HUDEP-2 (cell line): ENCODE data around the gene VDAC1.
"Not testable (repeated sequence)": the region's sequence is repeated elsewhere in the genome, so short reads cannot be mapped to it uniquely, and the experiment has no call there.

Source experiments
- DNase-seq, 76 experiments: peaks; one replicate each; lab custom pipeline; 2025; ENCODE audit not compliant: unreplicated experiment in 76 of 76; lab: John Stamatoyannopoulos, UW

The VDAC1 gene

GRCh38 chr5:133996683-133997252 is 8.0 kb downstream of the VDAC1 start:
- DNase-seq: no peak

- DNase-seq: no peak
Observed at GRCh38 chr5:133995883-133996563, 8.8 kb downstream of the VDAC1 start.

DNA sequence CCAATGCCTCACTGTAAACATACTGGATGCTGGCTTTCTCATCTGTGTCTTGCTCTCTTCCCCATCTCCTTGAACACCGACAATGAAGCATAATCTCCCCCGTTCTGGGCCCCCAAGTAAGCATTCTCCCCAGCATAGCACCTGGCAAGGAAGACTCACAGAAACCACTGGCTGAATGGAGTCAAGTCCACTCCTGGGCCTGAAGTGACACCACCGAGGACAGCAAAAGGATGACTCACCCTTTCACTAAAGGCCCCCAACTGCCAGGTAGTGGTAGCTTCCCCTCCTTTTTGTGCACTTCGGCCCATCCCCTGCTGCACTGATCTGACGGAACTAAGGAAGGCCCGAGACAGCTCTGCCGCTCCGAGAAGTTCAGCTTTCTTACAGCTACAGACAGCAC is 9.4 kb downstream of the VDAC1 start:
- no peak for DNase-seq

DNA sequence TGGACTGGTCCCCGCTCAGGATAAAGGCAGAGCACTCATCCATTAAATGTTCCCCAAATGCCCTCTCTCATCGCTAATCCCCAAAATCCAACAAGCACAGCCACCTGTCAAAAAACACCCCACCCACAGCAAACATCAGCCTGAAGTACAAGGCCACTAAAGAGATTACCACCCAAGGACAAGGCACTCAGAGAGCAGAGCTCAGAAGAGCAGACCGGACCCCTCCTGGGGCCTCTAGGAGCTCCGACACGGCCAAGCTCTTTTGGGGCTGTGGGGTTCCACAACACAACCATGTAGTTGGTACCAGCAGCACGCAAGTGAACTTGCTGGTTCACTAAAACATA is 9.8 kb downstream of the VDAC1 start:
- DNase-seq: no peak

- DNase-seq: no peak
Observed at GRCh38 chr5:133994297-133994989, 10.3 kb downstream of the VDAC1 start.

DNA sequence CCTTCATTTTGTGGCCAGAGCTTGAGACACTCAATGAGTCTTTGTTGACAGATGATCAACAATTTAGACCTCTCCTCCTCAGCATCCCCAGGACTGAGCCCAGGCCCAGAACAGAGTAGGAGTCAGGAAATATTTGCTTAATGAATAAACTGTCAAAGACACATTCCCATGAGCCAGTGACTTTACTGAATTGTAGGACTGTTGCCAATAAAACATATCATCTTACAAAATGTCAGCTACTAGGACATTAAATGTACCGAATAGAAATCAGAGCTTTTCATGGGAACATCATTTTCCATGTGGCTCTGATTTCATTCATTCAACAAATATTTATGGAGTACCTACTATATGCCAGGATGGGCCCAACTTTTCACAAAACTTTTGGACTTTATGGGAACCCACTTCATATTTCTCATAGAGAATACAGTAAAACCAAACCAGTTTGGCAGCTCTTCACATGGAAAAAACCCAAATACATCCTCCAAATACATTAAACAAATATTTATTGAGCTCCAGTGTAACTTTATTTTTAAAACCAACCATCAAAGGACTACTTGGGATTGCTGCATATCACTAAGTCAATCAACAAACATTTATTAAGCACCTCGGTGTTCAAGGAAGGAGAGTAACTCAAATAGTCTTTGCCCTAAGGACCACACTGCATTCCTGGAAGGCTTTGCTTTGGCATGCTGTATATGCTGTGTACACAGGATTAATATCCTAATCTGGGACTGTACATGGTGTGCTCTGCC is 11.4 kb downstream of the VDAC1 start:
- DNase-seq: no peak

- no peak for DNase-seq
Observed at GRCh38 chr5:133992429-133993155, 12.2 kb downstream of the VDAC1 start.

DNA sequence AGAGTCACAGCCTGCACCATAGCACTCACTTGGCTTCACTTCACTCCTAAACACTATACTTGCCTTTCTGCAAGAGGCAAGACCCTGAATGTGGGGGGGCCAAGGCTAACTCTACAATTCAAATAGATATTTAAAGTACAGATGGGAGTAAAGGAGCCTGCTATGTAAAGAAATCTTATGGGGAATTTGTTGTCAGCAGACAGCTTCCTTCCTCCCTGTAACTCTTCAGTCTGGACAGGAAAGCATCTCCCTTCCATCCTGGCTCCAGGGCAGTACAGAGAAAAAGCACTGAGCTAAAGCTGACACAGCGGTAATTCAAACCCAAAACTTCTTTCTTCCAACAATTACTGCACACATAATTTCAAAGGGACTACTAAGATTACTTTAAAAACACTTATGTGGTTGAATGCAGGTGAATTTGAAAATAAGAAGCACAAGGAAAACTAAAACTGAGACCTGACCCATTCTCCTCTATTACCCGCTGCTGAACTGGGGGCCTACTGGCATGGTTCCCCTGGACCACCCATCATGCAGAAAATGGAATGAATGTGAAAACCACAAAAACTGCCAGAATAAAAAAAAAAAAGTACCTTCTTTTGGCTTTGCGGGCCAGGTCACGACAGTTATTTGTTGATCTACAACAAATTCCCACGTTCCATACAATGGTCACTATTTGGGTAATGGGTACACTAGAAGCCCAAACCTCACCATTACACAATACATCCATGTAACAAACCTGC is 13.4 kb downstream of the VDAC1 start:
- DNase-seq: no peak

DNA sequence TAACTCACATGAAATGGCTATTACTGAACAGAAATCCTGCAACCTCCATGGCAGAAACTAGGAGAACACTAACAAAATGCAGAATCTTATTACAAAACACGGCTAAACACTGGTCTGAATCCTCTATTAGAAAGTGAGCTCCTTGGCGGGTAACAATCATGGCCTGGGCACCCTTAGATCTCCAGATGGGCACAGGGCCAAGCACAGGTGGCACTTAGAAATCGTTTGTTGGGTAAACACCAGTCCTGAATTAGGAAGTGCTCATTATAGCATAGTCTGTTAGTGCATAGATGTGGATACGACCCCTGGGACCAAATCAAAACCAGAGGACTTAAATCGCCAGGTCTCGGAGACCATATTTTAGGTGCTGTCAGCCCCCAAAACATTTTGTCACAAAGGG is 14.4 kb downstream of the VDAC1 start:
- no peak for DNase-seq

DNA sequence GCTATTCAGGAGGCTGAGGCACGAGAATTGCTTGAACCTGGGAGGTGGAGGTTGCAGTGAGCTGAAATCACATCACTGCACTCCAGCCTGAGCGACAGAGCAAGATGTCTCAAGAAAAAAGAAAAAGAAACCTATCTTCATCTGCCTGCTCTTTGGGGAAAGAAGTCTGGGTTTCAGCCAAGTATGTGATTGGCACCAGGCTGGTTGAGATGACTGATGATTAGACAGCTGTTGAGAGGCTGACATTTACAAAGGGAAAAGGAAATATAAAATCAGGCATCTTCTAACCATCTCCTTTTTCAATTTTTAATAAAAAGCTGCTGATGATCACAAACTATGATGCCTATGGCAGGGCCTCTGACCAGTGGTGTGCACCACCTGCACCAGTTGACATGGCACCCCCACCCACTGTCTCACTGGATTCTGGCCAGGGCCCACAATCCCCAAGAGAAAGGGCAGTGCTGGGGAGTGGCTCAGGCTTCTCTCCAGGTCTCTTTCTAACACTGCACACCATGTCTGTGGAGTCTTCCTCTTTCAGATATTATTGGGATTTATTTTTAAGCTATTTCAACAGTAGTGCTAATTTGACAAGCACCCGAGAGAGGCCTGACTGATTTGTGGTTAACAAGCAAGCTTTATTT is 19.1 kb downstream of the VDAC1 start:
- DNase-seq: peak in 22 of 76 experiments; percentile 4 to 47 (median 24)

DNA sequence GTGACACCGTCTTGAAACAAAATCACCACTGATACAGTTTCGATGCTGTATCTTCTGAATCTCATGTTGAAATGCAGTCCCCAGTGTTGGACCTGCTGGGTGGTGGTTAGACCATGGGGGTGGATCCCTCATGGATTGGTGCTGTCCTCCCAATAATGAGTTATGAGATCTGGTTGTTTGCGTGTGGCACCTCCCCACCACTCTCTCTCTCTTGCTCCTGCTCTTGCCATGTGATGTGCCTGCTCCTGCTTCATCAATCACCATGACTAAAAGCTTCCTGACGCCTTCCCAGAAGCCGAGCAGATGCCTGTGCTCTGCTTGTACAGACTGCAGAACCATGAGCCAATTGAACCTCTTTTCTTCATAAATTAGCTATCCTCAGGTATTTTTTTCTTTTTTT is 21.1 kb downstream of the VDAC1 start:
- DNase-seq: no peak

DNA sequence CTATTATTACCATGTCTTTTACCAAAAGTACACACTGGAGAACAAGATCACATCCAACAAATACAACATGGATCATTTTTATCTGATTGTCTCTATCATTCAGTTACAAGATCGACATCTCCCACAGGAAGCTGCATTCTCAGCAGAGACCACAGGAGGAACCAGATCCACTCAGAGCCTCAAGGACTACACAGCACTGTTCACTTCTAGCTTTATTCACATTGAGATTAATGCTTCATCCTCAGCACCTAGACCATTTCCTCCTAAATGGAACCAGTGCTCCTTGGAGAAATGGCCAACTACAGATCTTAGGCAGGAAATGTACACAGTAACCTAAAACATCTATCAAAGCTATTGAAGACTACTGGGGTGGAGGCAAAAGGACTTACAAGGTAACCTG is 23.1 kb downstream of the VDAC1 start:
- no peak for DNase-seq

- no peak for DNase-seq
Observed at GRCh38 chr5:133980652-133981051, 24.1 kb downstream of the VDAC1 start.

- no peak for DNase-seq
Observed at GRCh38 chr5:133978943-133979342, 25.8 kb downstream of the VDAC1 start.

GRCh38 chr5:133977858-133978257 is 26.9 kb downstream of the VDAC1 start:
- DNase-seq: no peak

- no peak for DNase-seq
Observed at GRCh38 chr5:133977161-133977787, 27.5 kb downstream of the VDAC1 start.

- not testable (repeated sequence) for DNase-seq
Observed at GRCh38 chr5:133975546-133975945, 29.2 kb downstream of the VDAC1 start.

GRCh38 chr5:133974142-133974541 is 30.6 kb downstream of the VDAC1 start:
- DNase-seq: no peak

- DNase-seq: no peak
Observed at GRCh38 chr5:133970325-133970909, 34.4 kb downstream of the VDAC1 start.
